K562 (cell line): Measurements from ENCODE around the gene WARS2.

Experiments used
- AFF4 ChIP-seq: sonication (generic); formaldehyde crosslinking; IDR thresholded peaks from 2 replicates; pipeline ENCODE4 v1.8.0; 2023; ENCODE audit warnings: mild to moderate bottlenecking, missing genetic modification reagents
- CTCF ChIP-seq, 3 experiments: IDR thresholded peaks in 2 of 3; conservative IDR thresholded peaks in 1 of 3; 2 replicates each; pipeline ENCODE4 v1.5.1; 2011 to 2012; ENCODE audit warnings: low read length in 3 of 3, mild to moderate bottlenecking in 3 of 3, control low read depth in 2 of 3, improper control_type of control experiment in 1 of 3, inconsistent platforms in 1 of 3, low read depth in 1 of 3, mixed read lengths in 1 of 3, moderate library complexity in 1 of 3; ENCODE audit not compliant: insufficient read depth in 2 of 3
- FOXO4 ChIP-seq: fragments of 450-650 bp; formaldehyde crosslinking; IDR thresholded peaks from 2 replicates; pipeline ENCODE4 v1.4.0; 2020; ENCODE audit warnings: mild to moderate bottlenecking, moderate library complexity
- MBD2 ChIP-seq: sonication (generic); IDR thresholded peaks from 2 replicates; pipeline ENCODE4 v1.6.1; 2016; ENCODE audit warnings: low read depth, borderline replicate concordance
- MCM7 ChIP-seq, 2 experiments: fragments of 450-650 bp; IDR thresholded peaks; 2 replicates each; pipeline ENCODE4 v1.6.1; 2016 to 2018
- NFE2 ChIP-seq: IDR thresholded peaks from 2 replicates; pipeline ENCODE4 v1.6.1; 2014; ENCODE audit warnings: antibody characterized with exemption, low read depth
- POLR2A ChIP-seq: fragments of 450-650 bp; conservative IDR thresholded peaks from 2 replicates; pipeline ENCODE4 v1.6.1; 2016
- RNF219 ChIP-seq: fragments of 250-450 bp; sonication (Bioruptor Pico); IDR thresholded peaks from 2 replicates; pipeline ENCODE4 v1.5.0; 2022; ENCODE audit warnings: mild to moderate bottlenecking
- SMC3 ChIP-seq: conservative IDR thresholded peaks from 2 replicates; pipeline ENCODE4 v1.6.1; 2011; ENCODE audit warnings: low read depth, low read length, improper control_type of control experiment; ENCODE audit not compliant: insufficient read depth
- ZNF449 ChIP-seq: fragments of 250-450 bp; sonication (Bioruptor Pico); IDR thresholded peaks from 2 replicates; pipeline ENCODE4 v1.8.0; 2022; ENCODE audit warnings: moderate library complexity, mild to moderate bottlenecking, inconsistent platforms

- TF ChIP-seq AFF4, result no peak
- TF ChIP-seq RNF219 (CRISPR knock-in tag), result no peak
- no peak for TF ChIP-seq NFE2
- no peak for TF ChIP-seq POLR2A
- no peak for TF ChIP-seq MCM7 (IDR thresholded peaks at IDR 0.05)
- TF ChIP-seq ZNF449 (CRISPR knock-in tag), result no peak
- no peak for TF ChIP-seq SMC3
- TF ChIP-seq FOXO4 (CRISPR knock-in tag), result no peak
- no peak for TF ChIP-seq CTCF (IDR thresholded peaks at IDR 0.05 in 2 of 3, conservative IDR thresholded peaks at IDR 0.05 in 1 of 3; ENCODE audit: insufficient read depth in 2 of 3, low read depth in 1 of 3, low read length in 3 of 3)
- TF ChIP-seq MBD2, result no peak
Observed at GRCh38 chr1:119002028-119002686, 138.3 kb downstream of the WARS2 start.
